G401.6 (cell line): Measurements from ENCODE around the gene C1GALT1.
A peak's percentile ranks its signal among the peaks of the same experiment; 100 is the strongest.
"Not testable (repeated sequence)": the region's sequence is repeated elsewhere in the genome, so short reads cannot be mapped to it uniquely, and the experiment has no call there.

Experiments
- FAIRE-seq: peaks from 2 replicates; lab custom pipeline; 2012; peaks lifted over from hg19 to GRCh38; lab: Jason Lieb, UNC

Gene C1GALT1

GRCh38 chr7:7239346-7239745 lies 57.0 kb downstream of the C1GALT1 start:
- no peak for FAIRE-seq

GRCh38 chr7:7242899-7243298 lies 60.6 kb downstream of the C1GALT1 start:
- no peak for FAIRE-seq

- not testable (repeated sequence) for FAIRE-seq
Observed at GRCh38 chr7:7245233-7245632, 62.9 kb downstream of the C1GALT1 start.

GRCh38 chr7:7246223-7246622 lies 63.9 kb downstream of the C1GALT1 start:
- FAIRE-seq, result no peak

GRCh38 chr7:7247658-7248057 lies 65.3 kb downstream of the C1GALT1 start:
- no peak for FAIRE-seq

- no peak for FAIRE-seq
Observed at GRCh38 chr7:7249814-7250213, 67.5 kb downstream of the C1GALT1 start.

GRCh38 chr7:7251742-7252141 lies 69.4 kb downstream of the C1GALT1 start:
- FAIRE-seq, result no peak

- FAIRE-seq, result no peak
Observed at GRCh38 chr7:7254319-7254718, 72.0 kb downstream of the C1GALT1 start.

GRCh38 chr7:7254908-7255307 lies 72.6 kb downstream of the C1GALT1 start:
- no peak for FAIRE-seq

- no peak for FAIRE-seq
Observed at GRCh38 chr7:7256731-7257274, 74.5 kb downstream of the C1GALT1 start.

GRCh38 chr7:7257899-7258692 lies 75.8 kb downstream of the C1GALT1 start:
- FAIRE-seq, result no peak

- FAIRE-seq, result no peak
Observed at GRCh38 chr7:7261863-7262262, 79.5 kb downstream of the C1GALT1 start.

- no peak for FAIRE-seq
Observed at GRCh38 chr7:7263297-7264230, 81.2 kb downstream of the C1GALT1 start.

- no peak for FAIRE-seq
Observed at GRCh38 chr7:7264306-7265040, 82.1 kb downstream of the C1GALT1 start.

- no peak for FAIRE-seq
Observed at GRCh38 chr7:7265081-7266075, 83.0 kb downstream of the C1GALT1 start.

- FAIRE-seq, result no peak
Observed at GRCh38 chr7:7266257-7266881, 84.0 kb downstream of the C1GALT1 start.

GRCh38 chr7:7271094-7271874 lies 88.9 kb downstream of the C1GALT1 start:
- no peak for FAIRE-seq

- FAIRE-seq, result peak; percentile 82
Observed at GRCh38 chr7:7272294-7272693, 90.0 kb downstream of the C1GALT1 start.

GRCh38 chr7:7274782-7275181 lies 92.4 kb downstream of the C1GALT1 start:
- peak; percentile 44 for FAIRE-seq

- FAIRE-seq, result no peak
Observed at GRCh38 chr7:7276161-7276560, 93.8 kb downstream of the C1GALT1 start.
